ENCODE results near the gene OR2L13. TPM values are rescaled to one million over a fixed set of nuclear protein-coding genes. Genes with fewer than 3 reads are reported as not detected.

Gene OR2L13
- not detected for total RNA-seq (2021; fragmentation: NEBNext Ultra II Directional; extraction: Animal tissue kit (Norgen Biotek cat#: 25700))
- long read RNA-seq = 0 reads

- H3K4me1 Mint-ChIP-seq (ENCODE audit: low read depth) = no peaks in the 10 kb centered on the region
- DNase-seq = no peak
- peaks cover 6% of the 10 kb centered on the region; the same call in 1 of the 2 replicates for H3K36me3 Mint-ChIP-seq (ENCODE audit: low read depth)
- H3K27ac Mint-ChIP-seq = no peak within 1 kb of the TSS
- no peak within 1 kb of the TSS for H3K4me3 Mint-ChIP-seq
- TF ChIP-seq CTCF (IDR thresholded peaks at IDR 0.05) = no peak
- peaks cover 54% of the 10 kb centered on the region for H3K9me3 Mint-ChIP-seq
- no peaks in the 10 kb centered on the region for H3K27me3 Mint-ChIP-seq (ENCODE audit: insufficient read depth)
Observed at GRCh38 chr1:248094884-248095283, at the start of gene OR2L13. OR2L13 (plus strand) TSS chr1:248095184; CDS start chr1:248099376, 4,192 bp downstream.

- TF ChIP-seq CTCF (IDR thresholded peaks at IDR 0.05) = no peak
- Mint-ChIP-seq H3K4me1 (ENCODE audit: low read depth) (no peaks in the 10 kb centered on the region), H3K27ac (no peak overlapping the region), H3K9me3 (peaks cover 35% of the 10 kb centered on the region), H3K36me3 (ENCODE audit: low read depth) (no peaks in the 10 kb centered on the region), H3K27me3 (ENCODE audit: insufficient read depth) (no peaks in the 10 kb centered on the region), H3K4me3 (no peak overlapping the region)
- DNase-seq = no peak
Observed at GRCh38 chr1:248045209-248045608, 49.8 kb upstream of the OR2L13 start.

- Mint-ChIP-seq H3K27me3 (ENCODE audit: insufficient read depth) (no peaks in the 10 kb centered on the region), H3K36me3 (ENCODE audit: low read depth) (no peaks in the 10 kb centered on the region), H3K4me1 (ENCODE audit: low read depth) (no peaks in the 10 kb centered on the region), H3K27ac (no peak within 1 kb of the TSS), H3K9me3 (peaks cover 30% of the 10 kb centered on the region), H3K4me3 (no peak within 1 kb of the TSS)
- no peak for TF ChIP-seq CTCF (IDR thresholded peaks at IDR 0.05)
- DNase-seq = no peak
Observed at GRCh38 chr1:248046536-248046935, 48.4 kb upstream of the OR2L13 start, which contains the start of gene OR2L3. OR2L3 (plus strand) TSS chr1:248046836; CDS start chr1:248060682, 13,846 bp downstream.

- Mint-ChIP-seq H3K4me3 (no peak overlapping the region), H3K27me3 (ENCODE audit: insufficient read depth) (no peaks in the 10 kb centered on the region), H3K4me1 (ENCODE audit: low read depth) (no peaks in the 10 kb centered on the region), H3K9me3 (peaks cover 30% of the 10 kb centered on the region), H3K36me3 (ENCODE audit: low read depth) (no peaks in the 10 kb centered on the region), H3K27ac (no peak overlapping the region)
- no peak for DNase-seq
- TF ChIP-seq CTCF (IDR thresholded peaks at IDR 0.05) = no peak
Observed at GRCh38 chr1:248047008-248047407, 48.0 kb upstream of the OR2L13 start.

GRCh38 chr1:248054671-248055070 lies 40.3 kb upstream of the OR2L13 start:
- DNase-seq = no peak
- H3K4me1 Mint-ChIP-seq (ENCODE audit: low read depth) = no peaks in the 10 kb centered on the region
- no peak overlapping the region for H3K4me3 Mint-ChIP-seq
- H3K36me3 Mint-ChIP-seq (ENCODE audit: low read depth) = no peaks in the 10 kb centered on the region; the same call in 1 of the 2 replicates
- no peaks in the 10 kb centered on the region for H3K27me3 Mint-ChIP-seq (ENCODE audit: insufficient read depth)
- peaks cover 44% of the 10 kb centered on the region for H3K9me3 Mint-ChIP-seq
- H3K27ac Mint-ChIP-seq = no peak overlapping the region
- TF ChIP-seq CTCF (IDR thresholded peaks at IDR 0.05) = no peak

- Mint-ChIP-seq H3K4me1 (ENCODE audit: low read depth) (no peaks in the 10 kb centered on the region), H3K36me3 (ENCODE audit: low read depth) (no peaks in the 10 kb centered on the region; the same call in 1 of the 2 replicates), H3K27ac (no peak overlapping the region), H3K9me3 (peaks cover 40% of the 10 kb centered on the region), H3K27me3 (ENCODE audit: insufficient read depth) (no peaks in the 10 kb centered on the region), H3K4me3 (no peak overlapping the region)
- no peak for TF ChIP-seq CTCF (IDR thresholded peaks at IDR 0.05)
- DNase-seq = no peak
Observed at GRCh38 chr1:248055261-248055660, 39.7 kb upstream of the OR2L13 start.

All from HFFc6 (cell line).